ENCODE results near the gene MSANTD2.

- TF ChIP-seq CTCF (IDR thresholded peaks at IDR 0.05) (no peak), POLR2A (IDR thresholded peaks at IDR 0.05) (no peak)
These were observed 43.4 kb upstream of the MSANTD2 start for GRCh38 chr11:124843616-124843910.

Measured in esophagus squamous epithelium (tissue), 4 donors.